Endothelial cell (in vitro differentiated cells): Measurements from ENCODE around the gene LRRC41. TPM values are rescaled to one million over a fixed set of nuclear protein-coding genes. Genes with fewer than 3 reads are reported as not detected.
A peak's percentile ranks its signal among the peaks of the same experiment; 100 is the strongest.
"Not testable (repeated sequence)": the region's sequence is repeated elsewhere in the genome, so short reads cannot be mapped to it uniquely, and the experiment has no call there.

Experiments used
- DNase-seq: peaks from one replicate; pipeline ENCODE4 v3.0.0; 2021; ENCODE audit warnings: low spot score
- H3K27ac Mint-ChIP-seq: one replicate; pipeline ENCODE4 v1.8.0; 2021; ENCODE audit warnings: mixed read lengths, inconsistent platforms; ENCODE audit not compliant: unreplicated experiment
- H3K27me3 Mint-ChIP-seq: one replicate; pipeline ENCODE4 v1.8.0; 2021; ENCODE audit warnings: mild to moderate bottlenecking, moderate library complexity, mixed read lengths, inconsistent platforms; ENCODE audit not compliant: unreplicated experiment
- H3K36me3 Mint-ChIP-seq: one replicate; pipeline ENCODE4 v1.8.0; 2021; ENCODE audit warnings: mild to moderate bottlenecking, low read depth, mixed read lengths, inconsistent platforms; ENCODE audit not compliant: unreplicated experiment
- H3K4me1 Mint-ChIP-seq: one replicate; pipeline ENCODE4 v1.8.0; 2021; ENCODE audit warnings: mild to moderate bottlenecking, mixed read lengths, inconsistent platforms; ENCODE audit not compliant: unreplicated experiment
- H3K4me3 Mint-ChIP-seq: one replicate; pipeline ENCODE4 v1.8.0; 2021; ENCODE audit warnings: mild to moderate bottlenecking, mixed read lengths, inconsistent platforms; ENCODE audit not compliant: unreplicated experiment
- H3K9me3 Mint-ChIP-seq: one replicate; pipeline ENCODE4 v1.8.0; 2021; ENCODE audit warnings: mixed read lengths, inconsistent platforms; ENCODE audit not compliant: unreplicated experiment
- total RNA-seq: library from RNA; stranded (reverse); fragmentation: NEBNext Ultra II Directional; extraction: Animal tissue kit (Norgen Biotek cat#: 25700); gene quantifications from one replicate; pipeline ENCODE4 v1.2.1, GENCODE V29; 2021; ENCODE audit not compliant: unreplicated experiment
- TF ChIP-seq, protein P1 (sequence below): fragments of 200-600 bp; sonication (generic); IDR thresholded peaks from one replicate; pipeline ENCODE4 v1.5.0; 2021; ENCODE audit warnings: antibody characterized with exemption; ENCODE audit not compliant: unreplicated experiment

The LRRC41 gene
- total RNA-seq, 1 donor from 2014 or later: 73.5 TPM

- H3K36me3 Mint-ChIP-seq, H3K27me3 Mint-ChIP-seq, H3K4me3 Mint-ChIP-seq, H3K27ac Mint-ChIP-seq, H3K4me1 Mint-ChIP-seq, H3K9me3 Mint-ChIP-seq, DNase-seq: not testable (repeated sequence)
Observed at GRCh38 chr1:46328182-46328581, 24.8 kb upstream of the LRRC41 start.

DNA sequence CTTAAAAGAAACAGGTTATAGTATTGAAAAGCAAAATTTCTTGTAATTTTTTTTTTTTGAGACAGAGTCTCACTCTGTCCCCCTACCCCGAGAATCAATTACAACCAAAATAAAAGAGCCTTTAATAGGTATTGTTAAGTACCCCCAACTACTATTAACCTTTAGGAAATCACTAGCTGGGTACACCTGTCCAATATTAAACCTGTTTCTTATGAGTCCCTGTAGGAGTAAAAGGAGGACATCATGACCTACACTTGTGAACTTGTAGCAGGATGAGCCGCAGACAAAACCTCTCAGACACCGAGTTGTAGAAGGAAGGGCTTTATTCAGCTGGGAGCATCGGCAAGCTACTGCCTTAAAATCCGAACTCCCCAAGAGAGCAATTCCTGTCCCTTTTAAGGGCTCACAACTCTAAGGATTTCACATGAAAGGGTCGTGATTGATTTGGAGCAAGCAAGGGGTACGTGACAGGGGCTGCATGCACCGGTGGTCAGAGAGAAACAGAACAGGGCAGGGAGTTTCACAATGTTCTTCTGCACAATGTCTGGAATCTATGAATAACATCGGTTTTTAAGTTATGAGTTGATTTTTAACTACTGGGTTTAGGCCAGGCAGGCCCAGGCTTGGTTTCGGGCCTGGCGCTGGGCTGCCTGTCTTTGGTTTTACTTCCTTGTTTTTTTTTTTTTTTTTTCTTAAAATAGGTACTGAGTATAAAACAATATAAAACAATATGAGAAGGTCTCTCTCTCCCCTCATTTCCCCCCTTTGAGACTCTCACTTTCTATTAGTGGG lies 22.1 kb upstream of the LRRC41 start:
- not testable (repeated sequence) for H3K4me1 Mint-ChIP-seq, DNase-seq, H3K27ac Mint-ChIP-seq, H3K4me3 Mint-ChIP-seq, H3K9me3 Mint-ChIP-seq, H3K36me3 Mint-ChIP-seq, H3K27me3 Mint-ChIP-seq

DNA sequence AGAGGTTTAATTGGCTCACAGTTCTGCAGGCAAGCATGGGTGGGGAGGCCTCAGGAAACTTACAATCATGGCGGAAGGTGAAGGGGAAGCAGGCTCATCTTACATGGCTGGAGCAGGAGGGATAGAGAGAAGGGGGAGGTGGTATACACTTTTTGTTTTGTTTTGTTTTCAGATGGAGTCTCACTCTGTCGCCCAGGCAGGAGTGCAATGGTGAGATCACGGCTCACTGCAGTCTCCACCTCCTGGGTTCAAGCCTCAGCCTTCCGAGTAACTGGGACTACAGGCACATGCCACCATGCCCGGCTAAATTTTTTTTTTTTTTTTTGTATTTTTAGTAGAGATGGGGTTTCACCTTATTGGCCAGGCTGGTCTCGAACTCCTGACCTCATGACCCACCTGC lies 18.8 kb upstream of the LRRC41 start:
- not testable (repeated sequence) for H3K27me3 Mint-ChIP-seq, H3K4me1 Mint-ChIP-seq, H3K4me3 Mint-ChIP-seq, H3K9me3 Mint-ChIP-seq, H3K27ac Mint-ChIP-seq, DNase-seq, H3K36me3 Mint-ChIP-seq

GRCh38 chr1:46319960-46320914 lies 16.8 kb upstream of the LRRC41 start:
- peak overlapping the region; percentile 11 for H3K27ac Mint-ChIP-seq
- not testable (repeated sequence) for H3K4me3 Mint-ChIP-seq, H3K36me3 Mint-ChIP-seq, H3K4me1 Mint-ChIP-seq, DNase-seq, H3K27me3 Mint-ChIP-seq, H3K9me3 Mint-ChIP-seq

DNA sequence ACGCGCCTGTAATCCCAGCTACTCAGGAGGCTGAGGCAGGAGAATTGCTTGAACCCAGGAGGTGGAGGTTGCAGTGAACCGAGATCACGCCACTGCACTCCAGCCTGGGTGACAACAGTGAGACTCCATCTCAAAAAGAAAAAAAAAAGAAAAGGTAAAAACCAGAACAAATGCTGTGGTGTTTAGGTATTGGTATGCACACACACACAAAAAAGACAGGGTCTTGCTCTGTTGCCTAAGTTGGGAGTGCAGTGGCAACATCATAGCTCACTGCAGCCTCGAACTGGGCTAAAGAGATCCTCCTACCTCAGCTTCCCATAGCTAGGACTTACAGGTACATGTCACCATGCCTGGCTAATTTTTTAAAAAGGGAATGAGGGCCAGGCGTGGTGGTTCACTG lies 15.9 kb upstream of the LRRC41 start:
- not testable (repeated sequence) for H3K27ac Mint-ChIP-seq, H3K4me3 Mint-ChIP-seq, DNase-seq, H3K4me1 Mint-ChIP-seq, H3K9me3 Mint-ChIP-seq, H3K36me3 Mint-ChIP-seq, H3K27me3 Mint-ChIP-seq

GRCh38 chr1:46317323-46317722 lies 13.9 kb upstream of the LRRC41 start:
- no peak for DNase-seq
- TF ChIP-seq, protein P1, sequence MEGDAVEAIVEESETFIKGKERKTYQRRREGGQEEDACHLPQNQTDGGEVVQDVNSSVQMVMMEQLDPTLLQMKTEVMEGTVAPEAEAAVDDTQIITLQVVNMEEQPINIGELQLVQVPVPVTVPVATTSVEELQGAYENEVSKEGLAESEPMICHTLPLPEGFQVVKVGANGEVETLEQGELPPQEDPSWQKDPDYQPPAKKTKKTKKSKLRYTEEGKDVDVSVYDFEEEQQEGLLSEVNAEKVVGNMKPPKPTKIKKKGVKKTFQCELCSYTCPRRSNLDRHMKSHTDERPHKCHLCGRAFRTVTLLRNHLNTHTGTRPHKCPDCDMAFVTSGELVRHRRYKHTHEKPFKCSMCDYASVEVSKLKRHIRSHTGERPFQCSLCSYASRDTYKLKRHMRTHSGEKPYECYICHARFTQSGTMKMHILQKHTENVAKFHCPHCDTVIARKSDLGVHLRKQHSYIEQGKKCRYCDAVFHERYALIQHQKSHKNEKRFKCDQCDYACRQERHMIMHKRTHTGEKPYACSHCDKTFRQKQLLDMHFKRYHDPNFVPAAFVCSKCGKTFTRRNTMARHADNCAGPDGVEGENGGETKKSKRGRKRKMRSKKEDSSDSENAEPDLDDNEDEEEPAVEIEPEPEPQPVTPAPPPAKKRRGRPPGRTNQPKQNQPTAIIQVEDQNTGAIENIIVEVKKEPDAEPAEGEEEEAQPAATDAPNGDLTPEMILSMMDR: no peak
- H3K4me1 Mint-ChIP-seq: no peaks in the 10 kb centered on the region

GRCh38 chr1:46315669-46316403 lies 12.4 kb upstream of the LRRC41 start:
- Mint-ChIP-seq H3K27me3 (peaks cover 2% of the 10 kb centered on the region), H3K9me3 (no peaks in the 10 kb centered on the region), H3K36me3 (peaks cover 14% of the 10 kb centered on the region), H3K4me3 (no peak overlapping the region), H3K4me1 (no peaks in the 10 kb centered on the region), H3K27ac (no peak overlapping the region)
- TF ChIP-seq, protein P1: no peak
- DNase-seq: no peak

More at GRCh38 chr1:46317323-46317722, 13.9 kb upstream of the LRRC41 start:
- Mint-ChIP-seq H3K36me3 (peaks cover 11% of the 10 kb centered on the region), H3K9me3 (no peaks in the 10 kb centered on the region), H3K4me3 (no peak overlapping the region), H3K27me3 (peaks cover 2% of the 10 kb centered on the region), H3K27ac (no peak overlapping the region)
